HepG2 (cell line): Measurements from ENCODE around the gene CAMK2N2. TPM values are rescaled to one million over a fixed set of nuclear protein-coding genes. Genes with fewer than 3 reads are reported as not detected.

Source experiments
- DMTF1 ChIP-seq: sonication (generic); formaldehyde crosslinking; IDR thresholded peaks from 2 replicates; pipeline ENCODE4 v1.4.0; 2020; ENCODE audit warnings: mild to moderate bottlenecking, missing genetic modification reagents
- ETV6 ChIP-seq: sonication (generic); formaldehyde crosslinking; conservative IDR thresholded peaks from 2 replicates; pipeline ENCODE4 v1.4.0; 2020; ENCODE audit warnings: missing genetic modification reagents
- NFKB2 ChIP-seq: sonication (generic); formaldehyde crosslinking; IDR thresholded peaks from 2 replicates; pipeline ENCODE4 v1.4.0; 2020; ENCODE audit warnings: missing genetic modification reagents, borderline replicate concordance
- PAF1 ChIP-seq: IDR thresholded peaks from 2 replicates; pipeline ENCODE4 v1.6.1; 2016; ENCODE audit warnings: missing genetic modification reagents, missing compliant biosample characterization
- RAD21 ChIP-seq: fragments of 450-650 bp; formaldehyde crosslinking; IDR thresholded peaks from 2 replicates; pipeline ENCODE4 v1.5.0; 2020; ENCODE audit warnings: mild to moderate bottlenecking
- SRY ChIP-seq: sonication (generic); formaldehyde crosslinking; IDR thresholded peaks from 2 replicates; pipeline ENCODE4 v1.8.0; 2022; ENCODE audit warnings: mild to moderate bottlenecking, missing genetic modification reagents
- XRCC5 ChIP-seq: fragments of 200-400 bp; formaldehyde crosslinking; optimal IDR thresholded peaks from 2 replicates; pipeline ENCODE3; 2017; ENCODE audit warnings: mild to moderate bottlenecking, low read length
- ZBTB1 ChIP-seq: sonication (generic); formaldehyde crosslinking; IDR thresholded peaks from 2 replicates; pipeline ENCODE4 v1.4.0; 2020; ENCODE audit warnings: missing genetic modification reagents, borderline replicate concordance
- ZBTB7B ChIP-seq: sonication (generic); formaldehyde crosslinking; IDR thresholded peaks from 2 replicates; pipeline ENCODE4 v1.4.0; 2020; ENCODE audit warnings: missing genetic modification reagents
- ZNF136 ChIP-seq: sonication (generic); formaldehyde crosslinking; IDR thresholded peaks from 2 replicates; pipeline ENCODE4 v1.8.1; 2022; ENCODE audit warnings: low read depth, mild to moderate bottlenecking, moderate library complexity, missing genetic modification reagents
- ZNF142 ChIP-seq: sonication (generic); formaldehyde crosslinking; IDR thresholded peaks from 2 replicates; pipeline ENCODE4 v1.4.0; 2020; ENCODE audit warnings: missing genetic modification reagents
- ZNF547 ChIP-seq: sonication (generic); formaldehyde crosslinking; IDR thresholded peaks from 2 replicates; pipeline ENCODE4 v1.5.1; 2020; ENCODE audit warnings: mild to moderate bottlenecking, missing genetic modification reagents
- ZNF629 ChIP-seq: sonication (generic); formaldehyde crosslinking; conservative IDR thresholded peaks from 2 replicates; pipeline ENCODE4 v1.5.0; 2020; ENCODE audit warnings: missing genetic modification reagents
- ZNF816 ChIP-seq: sonication (generic); formaldehyde crosslinking; IDR thresholded peaks from 2 replicates; pipeline ENCODE4 v1.8.0; 2022; ENCODE audit warnings: missing genetic modification reagents, mild to moderate bottlenecking, borderline replicate concordance
- ZNF850 ChIP-seq: sonication (generic); formaldehyde crosslinking; conservative IDR thresholded peaks from 2 replicates; pipeline ENCODE4 v1.9.0; 2021; ENCODE audit warnings: mild to moderate bottlenecking, missing genetic modification reagents
- polyA plus RNA-seq, 8 experiments: library from polyadenylated mRNA; depleted of rRNA in 3 of 8; stranded (reverse) in 7 of 8; unstranded in 1 of 8; fragments of >200 nt; fragmentation: Illumina TruSeq in 4 of 8; extraction: Trizol in 4 of 8; gene quantifications; 2 replicates each; pipeline versions ENCODE4 v1.2.1 to v1.2.3, GENCODE V29; 2011 to 2016; ENCODE audit warnings: low read depth in 4 of 8, missing spikeins in 1 of 8, mixed read lengths in 1 of 8; ENCODE audit not compliant: insufficient read depth in 1 of 8
- total RNA-seq, 5 experiments: library from RNA; depleted of rRNA; stranded (reverse); fragments of >200 nt; fragmentation: Illumina TruSeq; extraction: Trizol; gene quantifications; 2 replicates each; pipeline ENCODE4 v1.2.3, GENCODE V29; 2016; ENCODE audit warnings: low read depth in 1 of 5

Gene CAMK2N2
- total and polyA plus RNA-seq, 2 of the 13 experiments (the other 11 are each of a cell fraction or from before 2014, with no cell fraction given) = 0.12 to 0.27 TPM

GRCh38 chr3:184248454-184249411 is 12.6 kb downstream of the CAMK2N2 start, which contains the start of gene ALG3 (continued):
- TF ChIP-seq XRCC5 (peak; percentile 90), PAF1 (no peak), ZNF136 (CRISPR knock-in tag) (no peak), NFKB2 (CRISPR knock-in tag) (peak; percentile 68), ZNF816 (no peak), SRY (peak; percentile 65; the same call in 1 of the 2 replicates), ZBTB1 (CRISPR knock-in tag) (no peak), ZNF547 (peak; percentile 19), ZNF142 (CRISPR knock-in tag) (no peak), ZNF850 (CRISPR knock-in tag) (no peak), ETV6 (peak; percentile 87), ZBTB7B (peak; percentile 47), ZNF629 (CRISPR knock-in tag) (peak; percentile 38), DMTF1 (CRISPR knock-in tag) (0 out of 2 replicates have a peak, but pooled peaks have one; percentile 29), RAD21 (CRISPR knock-in tag) (peak; percentile 23; the same call in 1 of the 2 replicates)
